GM15510 (cell line): ENCODE measurements around the gene DICER1.
A peak's percentile ranks its signal among the peaks of the same experiment; 100 is the strongest.

Source experiments
- POLR2A ChIP-seq: IDR thresholded peaks from 3 replicates; pipeline ENCODE4 v1.6.1; 2011; ENCODE audit warnings: borderline replicate concordance; ENCODE audit not compliant: insufficient read length; ENCODE audit errors: extremely low read depth

Gene DICER1, protein sequence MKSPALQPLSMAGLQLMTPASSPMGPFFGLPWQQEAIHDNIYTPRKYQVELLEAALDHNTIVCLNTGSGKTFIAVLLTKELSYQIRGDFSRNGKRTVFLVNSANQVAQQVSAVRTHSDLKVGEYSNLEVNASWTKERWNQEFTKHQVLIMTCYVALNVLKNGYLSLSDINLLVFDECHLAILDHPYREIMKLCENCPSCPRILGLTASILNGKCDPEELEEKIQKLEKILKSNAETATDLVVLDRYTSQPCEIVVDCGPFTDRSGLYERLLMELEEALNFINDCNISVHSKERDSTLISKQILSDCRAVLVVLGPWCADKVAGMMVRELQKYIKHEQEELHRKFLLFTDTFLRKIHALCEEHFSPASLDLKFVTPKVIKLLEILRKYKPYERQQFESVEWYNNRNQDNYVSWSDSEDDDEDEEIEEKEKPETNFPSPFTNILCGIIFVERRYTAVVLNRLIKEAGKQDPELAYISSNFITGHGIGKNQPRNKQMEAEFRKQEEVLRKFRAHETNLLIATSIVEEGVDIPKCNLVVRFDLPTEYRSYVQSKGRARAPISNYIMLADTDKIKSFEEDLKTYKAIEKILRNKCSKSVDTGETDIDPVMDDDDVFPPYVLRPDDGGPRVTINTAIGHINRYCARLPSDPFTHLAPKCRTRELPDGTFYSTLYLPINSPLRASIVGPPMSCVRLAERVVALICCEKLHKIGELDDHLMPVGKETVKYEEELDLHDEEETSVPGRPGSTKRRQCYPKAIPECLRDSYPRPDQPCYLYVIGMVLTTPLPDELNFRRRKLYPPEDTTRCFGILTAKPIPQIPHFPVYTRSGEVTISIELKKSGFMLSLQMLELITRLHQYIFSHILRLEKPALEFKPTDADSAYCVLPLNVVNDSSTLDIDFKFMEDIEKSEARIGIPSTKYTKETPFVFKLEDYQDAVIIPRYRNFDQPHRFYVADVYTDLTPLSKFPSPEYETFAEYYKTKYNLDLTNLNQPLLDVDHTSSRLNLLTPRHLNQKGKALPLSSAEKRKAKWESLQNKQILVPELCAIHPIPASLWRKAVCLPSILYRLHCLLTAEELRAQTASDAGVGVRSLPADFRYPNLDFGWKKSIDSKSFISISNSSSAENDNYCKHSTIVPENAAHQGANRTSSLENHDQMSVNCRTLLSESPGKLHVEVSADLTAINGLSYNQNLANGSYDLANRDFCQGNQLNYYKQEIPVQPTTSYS (N-terminal part only)

DNA sequence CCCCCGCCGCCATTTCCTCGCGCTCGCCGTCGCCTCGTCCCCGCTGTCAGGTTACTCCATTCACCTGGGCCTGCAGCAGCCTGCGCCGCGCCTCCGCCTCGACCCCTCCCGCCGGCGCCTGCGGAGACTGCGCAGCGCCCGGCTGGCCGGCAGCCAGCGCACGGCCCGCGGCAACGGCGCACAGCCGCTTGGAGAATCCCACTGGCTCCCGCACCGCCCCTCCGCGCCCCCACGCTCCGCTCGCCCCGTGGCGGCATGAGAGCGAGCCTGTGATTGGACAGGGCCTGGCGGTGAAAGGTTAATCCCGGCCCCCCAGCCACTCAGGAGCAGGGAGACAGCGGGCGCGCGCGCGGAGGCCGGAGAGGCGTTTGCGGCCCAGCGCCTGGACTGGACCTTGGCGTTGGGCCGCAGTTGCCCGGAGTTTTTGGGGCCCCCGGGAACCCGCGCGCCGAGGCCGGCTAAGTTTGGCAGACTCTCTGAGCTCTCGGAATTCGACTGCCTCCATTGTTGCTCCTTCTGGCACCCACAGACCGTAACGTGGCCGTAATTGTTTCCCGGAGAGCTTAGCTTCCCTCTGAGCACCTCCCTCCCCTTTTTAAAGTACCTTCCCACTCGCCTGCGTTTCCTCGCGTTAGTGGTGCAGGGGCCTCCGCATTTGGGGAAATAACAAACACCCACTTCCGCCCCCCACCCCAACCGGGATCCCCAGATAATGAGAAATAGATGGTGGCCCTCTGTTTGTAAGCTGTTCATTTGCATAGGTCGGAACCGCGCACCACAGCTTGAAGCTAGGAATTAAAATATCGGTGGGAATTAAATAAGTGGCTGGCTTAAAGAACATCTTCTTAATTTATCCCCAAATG is at the start of gene DICER1:
DICER1 (minus strand) TSS at position 203 of the 863 bp plus-strand sequence. CDS start 24,071 bp downstream, outside the sequence.
- peak; percentile 54 for TF ChIP-seq POLR2A

DNA sequence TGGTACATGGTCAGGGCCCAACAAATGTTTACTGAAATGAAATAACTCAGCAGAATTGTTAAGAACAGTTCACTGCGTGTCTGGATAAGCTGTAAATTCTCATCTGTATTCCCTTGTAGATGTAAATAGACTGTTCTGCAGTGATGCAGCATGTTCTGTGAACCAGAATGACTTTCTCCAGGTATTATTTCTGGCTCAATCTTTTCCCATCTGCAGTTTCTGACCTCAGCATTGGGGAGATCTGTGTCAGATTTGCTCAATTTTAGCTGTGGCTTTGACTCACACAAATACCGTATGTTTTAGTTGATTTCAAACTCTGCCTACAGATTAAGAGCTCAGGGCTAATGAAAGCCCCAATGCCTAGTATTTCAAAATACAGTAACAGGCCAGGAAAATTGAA is 49.2 kb upstream of the DICER1 start:
- TF ChIP-seq POLR2A, result no peak

DNA sequence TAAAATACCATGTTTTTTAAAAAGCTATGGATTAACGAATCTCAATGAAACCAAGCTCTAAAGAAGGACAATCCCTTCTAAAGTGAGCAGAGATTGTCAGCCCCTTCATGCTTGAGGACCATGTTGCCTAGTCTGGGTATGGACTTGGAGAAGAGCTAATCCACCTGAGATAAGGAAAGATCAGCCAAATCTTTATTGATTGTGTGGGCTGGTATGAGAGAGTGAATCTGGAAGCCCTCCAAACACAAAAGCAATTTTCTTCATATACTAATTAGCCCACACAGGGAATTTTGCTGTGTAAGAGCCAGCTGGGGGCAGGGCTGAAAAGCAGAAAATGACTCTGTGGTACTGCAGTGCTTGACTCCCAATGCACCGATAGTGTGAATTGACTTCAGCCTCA is 47.4 kb upstream of the DICER1 start:
- TF ChIP-seq POLR2A, result no peak

DNA sequence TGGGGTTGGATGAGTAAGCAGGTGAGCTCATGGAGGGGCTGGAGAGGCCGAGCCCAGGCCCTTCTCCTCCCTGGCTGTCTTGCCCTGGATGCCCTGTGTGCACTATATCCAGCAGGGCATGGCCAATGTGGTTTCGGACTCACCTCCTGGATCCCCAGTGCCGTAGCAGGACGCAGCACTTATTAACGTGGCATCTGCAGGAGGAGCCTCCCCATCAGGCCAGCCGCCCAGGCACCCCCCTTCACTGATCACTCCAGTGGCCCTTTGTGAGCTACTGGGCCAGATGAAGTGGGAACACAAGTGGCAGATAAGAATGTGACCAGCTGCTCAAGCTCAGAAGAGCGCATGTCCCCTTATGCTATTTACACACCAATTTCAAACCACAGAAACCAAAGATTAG is 43.1 kb upstream of the DICER1 start:
- TF ChIP-seq POLR2A, result no peak

DNA sequence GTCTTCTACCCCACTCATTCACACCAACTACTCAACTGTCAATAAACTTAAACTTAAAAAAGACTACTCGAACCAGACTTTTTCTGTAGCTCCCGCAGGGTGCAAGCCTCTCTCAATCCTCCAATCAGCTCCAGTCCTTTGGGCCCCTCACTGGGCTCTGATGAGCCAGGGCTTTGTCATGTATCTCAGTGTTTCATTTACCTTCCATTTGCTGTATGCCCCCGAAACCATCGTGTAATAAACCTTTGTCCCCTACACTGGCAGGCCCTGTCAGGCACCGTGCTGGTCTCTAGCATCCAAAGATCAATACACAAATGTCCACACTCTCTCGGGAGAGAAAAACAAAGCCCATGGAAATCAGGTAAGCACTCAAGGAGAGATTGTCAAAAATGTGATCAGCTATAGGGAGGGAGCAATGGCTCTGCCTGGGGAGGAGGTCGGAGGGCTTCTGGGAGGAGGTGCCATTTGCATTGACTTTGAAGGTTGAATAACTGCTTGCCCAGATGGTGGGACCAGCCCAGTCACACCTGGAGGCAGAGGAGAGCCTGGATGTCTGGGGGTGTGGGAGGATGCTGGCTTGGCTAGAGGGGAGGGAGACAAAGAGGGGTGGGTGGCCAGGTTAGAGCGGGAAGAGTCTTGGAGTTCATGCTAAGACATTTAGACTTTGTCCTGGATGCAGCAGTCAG is 42.1 kb upstream of the DICER1 start:
- TF ChIP-seq POLR2A, result no peak

DNA sequence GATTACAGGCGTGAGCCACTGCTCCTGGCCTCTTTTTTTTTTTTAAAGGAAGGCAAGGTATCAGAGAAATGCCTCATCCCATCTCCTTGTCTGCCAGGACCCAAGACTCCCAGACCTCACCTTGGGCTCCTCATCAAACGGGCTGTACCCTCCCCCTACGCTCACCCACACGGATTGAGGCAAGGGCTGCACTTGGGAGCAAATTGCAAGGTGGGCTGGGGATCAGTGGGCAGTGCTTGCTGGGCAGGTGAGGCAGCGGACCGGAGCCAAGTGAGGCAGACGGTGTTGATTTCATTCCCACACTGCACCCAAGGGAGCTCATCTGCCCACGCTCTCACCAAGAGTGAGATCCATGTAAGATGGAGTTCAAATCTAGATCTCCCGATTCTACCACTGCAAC is 41.0 kb upstream of the DICER1 start:
- TF ChIP-seq POLR2A, result no peak

DNA sequence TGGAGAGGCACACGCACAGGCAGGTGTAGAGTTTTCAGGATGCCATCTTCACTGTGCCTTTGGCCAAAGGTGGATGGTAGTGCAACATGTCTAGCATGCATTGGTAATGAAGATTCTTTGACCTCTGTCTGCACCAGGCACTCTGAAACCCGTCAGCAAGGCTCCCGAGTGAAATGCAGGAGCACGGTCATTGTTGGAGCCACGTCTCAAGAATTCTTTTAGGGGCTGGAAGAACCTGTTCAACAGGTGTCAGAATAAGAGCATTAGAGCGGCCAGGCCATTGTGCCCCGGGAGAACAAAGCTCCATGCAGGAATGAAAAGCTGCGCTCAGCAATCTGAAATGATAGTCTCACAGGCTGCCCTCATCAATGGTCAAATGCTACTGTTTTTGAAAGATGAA is 40.2 kb upstream of the DICER1 start:
- TF ChIP-seq POLR2A, result no peak

DNA sequence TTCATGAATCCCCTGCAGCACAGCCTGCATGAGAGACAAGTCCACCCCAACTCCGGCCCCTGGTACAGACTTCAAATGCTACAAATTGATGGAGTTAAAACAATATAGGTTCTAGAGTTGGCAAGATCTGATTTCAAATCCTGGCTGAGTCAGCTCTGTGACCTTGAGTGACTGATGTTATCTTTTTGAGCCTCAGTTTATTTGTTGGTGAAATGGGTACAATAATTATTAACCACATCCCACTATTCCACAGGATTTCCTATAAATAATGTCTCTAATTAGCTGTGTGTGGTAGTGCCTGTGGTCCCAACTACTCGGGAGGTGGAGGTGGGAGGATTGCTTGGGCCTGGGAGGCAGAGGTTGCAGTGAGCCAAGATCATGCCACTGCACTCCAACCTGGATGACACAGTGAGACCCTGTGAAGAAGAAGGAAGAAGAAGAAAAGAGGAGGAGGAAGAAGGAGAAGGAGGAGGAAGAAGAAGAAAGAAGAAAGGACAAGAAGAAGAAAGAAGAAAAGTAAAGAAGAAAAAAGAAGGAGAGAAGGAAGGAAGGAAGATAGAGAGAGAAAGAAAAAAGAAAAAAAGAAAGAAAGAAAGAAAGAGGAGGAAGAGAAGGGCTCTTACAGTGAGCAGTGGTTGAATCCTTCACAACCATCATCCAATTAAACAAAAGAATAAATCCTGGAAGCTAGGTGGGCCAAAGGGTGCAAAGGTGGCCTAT is 39.7 kb upstream of the DICER1 start:
- no peak for TF ChIP-seq POLR2A

DNA sequence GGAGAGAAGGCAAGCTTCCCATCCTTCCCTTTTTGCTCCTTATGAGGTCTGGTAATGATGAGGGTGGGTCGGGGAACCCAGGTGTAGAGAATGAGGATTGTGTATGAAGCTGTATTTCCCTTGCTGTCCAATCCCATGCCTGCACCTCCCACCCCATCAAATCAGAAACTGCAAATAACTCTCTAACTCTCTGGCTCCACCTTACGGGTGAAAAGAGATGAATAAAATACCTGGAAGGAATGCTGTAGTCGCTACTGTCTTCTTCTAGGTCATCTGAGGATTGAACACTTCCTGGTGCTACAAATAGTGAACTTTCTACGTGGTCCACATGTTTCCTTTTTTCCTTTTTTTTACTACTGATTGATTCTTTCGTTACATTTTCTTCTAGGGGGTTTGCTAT is 38.9 kb upstream of the DICER1 start:
- TF ChIP-seq POLR2A, result no peak

DNA sequence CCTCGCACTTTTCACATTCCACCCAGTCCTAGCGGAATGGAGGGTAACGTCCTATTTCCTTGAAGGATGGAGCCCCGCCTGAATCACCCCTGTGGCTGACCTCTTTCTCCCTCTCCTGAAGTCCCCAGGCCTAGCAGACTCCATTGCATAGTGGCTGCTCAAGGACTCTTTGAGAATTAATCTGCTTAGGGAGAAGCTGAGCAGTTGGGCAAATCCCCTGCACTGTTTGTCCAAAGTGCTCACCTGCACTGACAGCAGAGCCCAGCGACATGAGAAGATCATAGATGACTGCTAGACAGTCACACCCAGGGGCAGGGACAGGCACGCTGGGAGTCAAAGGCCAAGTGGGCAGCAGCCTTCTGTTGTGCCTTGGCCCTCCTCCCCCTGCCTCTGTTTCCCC is 37.7 kb upstream of the DICER1 start:
- TF ChIP-seq POLR2A, result no peak

DNA sequence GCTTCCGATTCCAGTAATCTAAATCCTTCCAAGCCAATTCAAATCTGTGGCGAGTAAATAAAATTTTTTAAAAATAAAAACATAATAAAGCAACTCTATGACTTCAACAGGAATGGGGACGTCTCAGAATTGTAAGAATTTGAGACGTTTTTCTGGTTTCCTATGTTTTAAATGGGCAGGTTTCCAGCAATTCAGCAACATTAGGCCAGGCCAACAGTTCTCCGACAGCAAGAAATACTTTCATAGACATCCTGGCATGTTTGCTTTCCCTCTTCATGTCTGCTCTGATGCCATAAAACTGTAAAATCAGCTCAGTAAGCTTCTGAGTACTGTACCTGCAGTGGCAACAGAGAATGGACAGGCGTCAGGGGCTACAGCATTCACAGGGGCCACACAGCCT is 35.8 kb upstream of the DICER1 start:
- TF ChIP-seq POLR2A, result no peak

DNA sequence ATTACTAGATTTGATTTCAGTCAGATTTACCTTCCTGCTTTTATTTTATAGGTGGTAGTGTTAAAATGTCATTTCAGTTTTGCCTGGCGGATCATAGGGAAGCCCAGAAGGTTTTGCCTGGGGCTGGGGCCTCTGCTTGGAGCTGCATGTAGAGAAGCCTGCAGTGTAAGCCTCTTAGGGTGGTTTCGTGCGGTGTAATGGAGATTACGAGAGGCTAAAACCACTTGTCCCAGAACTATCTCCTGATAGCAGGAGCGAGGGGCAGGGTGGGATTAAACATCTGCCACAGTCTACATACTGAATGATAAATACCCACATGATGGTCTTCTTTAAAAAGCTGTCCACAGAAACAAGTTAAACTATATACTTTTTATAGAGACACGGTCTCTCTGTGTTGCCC is 35.0 kb upstream of the DICER1 start:
- TF ChIP-seq POLR2A, result no peak

DNA sequence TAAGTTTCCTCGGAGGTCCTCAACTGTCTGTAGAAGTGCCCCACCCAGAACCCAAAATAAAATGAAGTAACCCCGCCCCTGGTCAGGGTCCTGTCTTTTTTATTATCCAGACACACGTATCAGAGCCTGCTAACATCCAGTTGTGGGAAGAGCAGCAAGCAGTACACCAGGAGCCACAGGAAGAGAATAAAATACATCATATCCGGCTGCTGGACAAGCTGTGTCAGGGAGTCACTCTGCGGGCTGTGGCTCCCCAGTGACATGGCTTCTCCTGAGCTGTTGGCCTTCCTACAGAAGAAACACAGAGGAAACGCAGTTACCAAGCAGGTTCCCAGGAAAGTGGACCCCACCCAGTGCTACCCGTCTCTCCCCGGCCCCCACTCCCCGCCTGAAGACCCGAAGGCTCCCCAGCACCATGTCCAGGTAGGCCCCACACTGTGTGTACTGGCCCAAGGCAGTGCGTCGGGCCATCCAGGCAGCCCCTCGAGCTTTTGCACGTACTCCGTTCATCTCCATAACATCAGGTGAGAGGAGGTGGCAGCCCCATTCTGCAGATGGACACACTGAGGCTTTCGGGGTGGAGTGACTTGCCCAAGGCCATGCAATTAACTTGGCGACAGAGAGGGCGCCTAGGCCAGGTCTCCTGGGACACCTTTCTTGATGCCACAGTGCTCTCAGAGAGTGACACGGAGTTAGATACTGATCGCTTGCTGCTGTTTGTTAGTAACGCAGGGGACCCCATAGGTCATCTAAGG is 34.3 kb upstream of the DICER1 start:
- TF ChIP-seq POLR2A, result no peak

DNA sequence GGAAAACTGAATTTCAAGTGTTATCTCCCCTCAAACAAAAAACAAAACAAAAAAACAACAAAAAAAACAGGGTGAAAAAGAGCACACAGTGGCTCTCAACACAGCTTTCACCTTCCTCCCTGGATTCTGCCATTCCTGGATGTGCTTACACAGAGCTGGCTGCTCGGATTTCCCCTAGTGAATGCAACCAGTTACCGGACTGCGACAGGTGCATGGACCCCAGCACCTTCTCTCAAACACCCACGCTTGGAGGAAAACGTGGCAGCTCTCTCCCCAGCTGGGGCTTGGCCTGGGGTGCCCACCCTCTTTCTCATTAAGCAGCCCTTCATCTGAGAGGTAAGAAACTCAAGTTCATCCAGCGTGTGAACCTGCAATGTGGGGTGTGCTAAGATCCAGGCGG is 33.5 kb upstream of the DICER1 start:
- TF ChIP-seq POLR2A, result no peak
